Measurements from ENCODE around the gene UBE2L3. TPM values are rescaled to one million over a fixed set of nuclear protein-coding genes. Genes with fewer than 3 reads are reported as not detected.

The UBE2L3 gene
- total and polyA plus RNA-seq, 2 of the 8 experiments (the other 6 are each of a cell fraction or from before 2014, with no cell fraction given): 63.5 to 90.0 TPM

- TF ChIP-seq CHD7 (IDR thresholded peaks at IDR 0.05; ENCODE audit: insufficient replicate concordance, low read length): no peak
- TF ChIP-seq SP4 (IDR thresholded peaks at IDR 0.05; ENCODE audit: low read length): no peak
- TF ChIP-seq TAF7 (optimal IDR thresholded peaks at IDR 0.05; ENCODE audit: borderline replicate concordance, low read depth, low read length): no peak
- TF ChIP-seq CEBPB (IDR thresholded peaks at IDR 0.05; ENCODE audit: low read depth, low read length): no peak
Measured at GRCh38 chr22:21594865-21595452, 27.4 kb downstream of the UBE2L3 start (continued).
